GM23248 (cell line): ENCODE data around the gene SHANK2. TPM values are rescaled to one million over a fixed set of nuclear protein-coding genes. Genes with fewer than 3 reads are reported as not detected.

Source experiments
- DNase-seq: peaks from one replicate; pipeline ENCODE4 v3.0.0-alpha.2; 2015
- H2AFZ ChIP-seq: fragments of 200-600 bp; sonication (generic); 2 replicates; pipeline ENCODE4 v1.6.1; 2016; ENCODE audit warnings: antibody characterized with exemption
- H3F3A ChIP-seq: fragments of 200-600 bp; sonication (generic); 2 replicates; pipeline ENCODE4 v1.6.1; 2016; ENCODE audit warnings: mild to moderate bottlenecking, antibody characterized with exemption, mixed run types; ENCODE audit not compliant: insufficient read depth
- H3K27ac ChIP-seq: fragments of 200-600 bp; sonication (generic); 2 replicates; pipeline ENCODE4 v1.5.1; 2016; ENCODE audit warnings: mild to moderate bottlenecking
- H3K27me3 ChIP-seq: fragments of 200-600 bp; sonication (generic); replicated peaks from 2 replicates; pipeline ENCODE4 v1.6.1; 2016; ENCODE audit warnings: mild to moderate bottlenecking; ENCODE audit not compliant: insufficient read depth
- H3K36me3 ChIP-seq: fragments of 200-600 bp; sonication (generic); 2 replicates; pipeline ENCODE4 v1.6.1; 2016; ENCODE audit warnings: low read depth, mild to moderate bottlenecking
- H3K4me1 ChIP-seq: fragments of 200-600 bp; sonication (generic); 2 replicates; pipeline ENCODE4 v1.6.1; 2016; ENCODE audit warnings: mild to moderate bottlenecking; ENCODE audit not compliant: insufficient read depth
- H3K4me2 ChIP-seq: fragments of 200-600 bp; sonication (generic); one replicate; pipeline ENCODE4 v1.6.1; 2016; ENCODE audit warnings: mild to moderate bottlenecking; ENCODE audit not compliant: unreplicated experiment
- H3K4me3 ChIP-seq: fragments of 200-600 bp; sonication (generic); 2 replicates; pipeline ENCODE4 v1.5.1; 2016; ENCODE audit warnings: mild to moderate bottlenecking
- H3K79me2 ChIP-seq: fragments of 200-600 bp; sonication (generic); 2 replicates; pipeline ENCODE4 v1.6.1; 2016; ENCODE audit warnings: mild to moderate bottlenecking; ENCODE audit not compliant: insufficient read depth
- H3K9ac ChIP-seq: fragments of 200-600 bp; sonication (generic); 2 replicates; pipeline ENCODE4 v1.6.1; 2016; ENCODE audit warnings: mild to moderate bottlenecking
- H3K9me2 ChIP-seq: fragments of 200-600 bp; sonication (generic); 2 replicates; pipeline ENCODE4 v1.6.1; 2016; ENCODE audit warnings: mixed run types, mild to moderate bottlenecking, moderate library complexity; ENCODE audit not compliant: insufficient read depth
- H3K9me3 ChIP-seq: fragments of 200-600 bp; sonication (generic); one replicate; pipeline ENCODE4 v1.6.1; 2017; ENCODE audit warnings: low read depth
- H4K20me1 ChIP-seq: fragments of 200-600 bp; sonication (generic); 2 replicates; pipeline ENCODE4 v1.6.0; 2016; ENCODE audit not compliant: insufficient read depth
- EZH2 ChIP-seq: fragments of 200-600 bp; sonication (generic); IDR thresholded peaks from 2 replicates; pipeline ENCODE4 v1.6.1; 2018; ENCODE audit warnings: antibody characterized with exemption, mild to moderate bottlenecking; ENCODE audit not compliant: insufficient read depth, poor library complexity, severe bottlenecking
- EZH2phosphoT487 ChIP-seq: fragments of 200-600 bp; sonication (generic); IDR thresholded peaks from 2 replicates; pipeline ENCODE4 v1.6.1; 2018; ENCODE audit warnings: antibody characterized with exemption, moderate library complexity, mild to moderate bottlenecking, low read depth; ENCODE audit not compliant: insufficient read depth
- WGBS, 2 experiments: methylation state at CpG; one replicate each; pipeline ENCODE4 v1.1.6; 2015 to 2017; ENCODE audit warnings: low lambda C conversion rate in 2 of 2, low coverage in 1 of 2; ENCODE audit errors: missing lambda C conversion rate in 2 of 2; 5-methylcytosine and 5-hydroxymethylcytosine counted together
- in situ Hi-C: fragments of 300-500 bp; cut with MboI; formaldehyde crosslinking; loops from 2 replicates; pipeline ENCODE4 v1.15.0; 2020
- polyA plus RNA-seq: library from polyadenylated mRNA; unstranded; fragments of >200 nt; fragmentation: Nextera tagmentation; extraction: Ambion mirVana; gene quantifications from 2 replicates; pipeline ENCODE4 v1.2.1, GENCODE V29; 2016
- total RNA-seq: library from RNA; depleted of rRNA; stranded (reverse); fragments of >200 nt; shearing (Covaris generic); gene quantifications from 2 replicates; pipeline ENCODE4 v1.2.3, GENCODE V29; 2014

The SHANK2 gene
- total and polyA plus RNA-seq, 2 experiments from 2014 or later: 0.22 to 0.30 TPM

DNA sequence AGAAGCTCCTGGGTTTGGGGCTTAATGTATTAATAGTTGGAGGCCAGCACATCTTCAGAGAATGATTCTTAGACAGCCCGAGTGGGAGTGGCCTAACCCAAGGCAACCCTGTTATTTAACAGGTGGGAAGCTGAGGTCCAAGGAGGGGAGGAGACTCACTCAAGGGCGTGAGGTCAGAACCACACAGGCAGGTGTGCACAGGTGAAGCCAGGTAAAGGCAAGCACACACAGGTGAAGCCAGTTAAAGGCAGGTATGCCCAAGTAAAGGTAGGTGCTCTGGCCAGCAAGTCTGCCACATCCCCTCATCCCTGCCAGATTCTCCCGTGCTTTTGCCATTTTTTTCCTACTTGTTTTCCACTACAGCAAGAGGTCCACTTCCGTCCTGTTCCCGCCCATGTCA, 2.9 kb upstream of the SHANK2 start:
- no peak overlapping the region for H3K9ac ChIP-seq
- no peak overlapping the region for H2AFZ ChIP-seq
- no peak for DNase-seq
- H3K27ac ChIP-seq: no peak overlapping the region
- H3K27me3 ChIP-seq: peaks cover 18% of the 10 kb centered on the region
- no peak overlapping the region for H3K4me2 ChIP-seq
- TF ChIP-seq EZH2 (no peak), EZH2phosphoT487 (no peak)
- H3K4me1 ChIP-seq: no peaks in the 10 kb centered on the region; the same call in 1 of the 2 replicates
- H3K9me3 ChIP-seq: no peaks in the 10 kb centered on the region
- no peak overlapping the region for H3K4me3 ChIP-seq
- in situ Hi-C loops: no loop called here
- no peaks in the 10 kb centered on the region for H3K79me2 ChIP-seq
- H3F3A ChIP-seq: no peaks in the 10 kb centered on the region
- no peaks in the 10 kb centered on the region for H3K9me2 ChIP-seq
- 45 to 52% methylated on average over 5 of the region's 5 CpGs for WGBS, 2 experiments
- no peaks in the 10 kb centered on the region for H3K36me3 ChIP-seq
- no peaks in the 10 kb centered on the region for H4K20me1 ChIP-seq

DNA sequence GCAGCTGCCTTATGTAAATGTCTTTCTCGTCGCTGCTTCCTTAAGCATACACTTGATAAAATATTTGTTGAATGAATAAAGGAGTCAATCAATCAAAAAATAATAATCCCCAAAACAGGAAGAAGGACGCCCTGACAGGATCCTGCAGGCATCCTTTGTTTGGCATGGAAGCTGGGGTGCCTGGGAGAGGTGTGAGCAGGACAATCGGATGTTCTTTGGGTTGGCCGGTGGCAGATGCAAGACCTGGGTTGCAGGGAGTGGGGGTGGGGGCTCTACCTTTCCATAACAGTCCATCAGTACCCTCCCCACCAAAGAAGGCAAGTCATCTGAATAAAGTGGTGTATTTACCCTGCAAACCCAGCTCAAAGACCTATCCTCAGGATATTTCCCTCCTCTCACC, 1.4 kb upstream of the SHANK2 start:
- Histone ChIP-seq H3K4me1 (no peaks in the 10 kb centered on the region; the same call in 1 of the 2 replicates), H3K79me2 (no peaks in the 10 kb centered on the region), H3K9me3 (no peaks in the 10 kb centered on the region), H2AFZ (no peak overlapping the region), H3F3A (no peaks in the 10 kb centered on the region), H4K20me1 (no peaks in the 10 kb centered on the region), H3K9ac (no peak overlapping the region), H3K4me3 (no peak overlapping the region), H3K9me2 (no peaks in the 10 kb centered on the region), H3K4me2 (no peak overlapping the region), H3K27ac (no peak overlapping the region), H3K27me3 (peaks cover 26% of the 10 kb centered on the region), H3K36me3 (no peaks in the 10 kb centered on the region)
- TF ChIP-seq EZH2phosphoT487 (no peak), EZH2 (no peak)
- no peak for DNase-seq
- in situ Hi-C loops: no loop called here
- WGBS, 2 experiments: 91 to 92% methylated on average over 5 of the region's 5 CpGs

DNA sequence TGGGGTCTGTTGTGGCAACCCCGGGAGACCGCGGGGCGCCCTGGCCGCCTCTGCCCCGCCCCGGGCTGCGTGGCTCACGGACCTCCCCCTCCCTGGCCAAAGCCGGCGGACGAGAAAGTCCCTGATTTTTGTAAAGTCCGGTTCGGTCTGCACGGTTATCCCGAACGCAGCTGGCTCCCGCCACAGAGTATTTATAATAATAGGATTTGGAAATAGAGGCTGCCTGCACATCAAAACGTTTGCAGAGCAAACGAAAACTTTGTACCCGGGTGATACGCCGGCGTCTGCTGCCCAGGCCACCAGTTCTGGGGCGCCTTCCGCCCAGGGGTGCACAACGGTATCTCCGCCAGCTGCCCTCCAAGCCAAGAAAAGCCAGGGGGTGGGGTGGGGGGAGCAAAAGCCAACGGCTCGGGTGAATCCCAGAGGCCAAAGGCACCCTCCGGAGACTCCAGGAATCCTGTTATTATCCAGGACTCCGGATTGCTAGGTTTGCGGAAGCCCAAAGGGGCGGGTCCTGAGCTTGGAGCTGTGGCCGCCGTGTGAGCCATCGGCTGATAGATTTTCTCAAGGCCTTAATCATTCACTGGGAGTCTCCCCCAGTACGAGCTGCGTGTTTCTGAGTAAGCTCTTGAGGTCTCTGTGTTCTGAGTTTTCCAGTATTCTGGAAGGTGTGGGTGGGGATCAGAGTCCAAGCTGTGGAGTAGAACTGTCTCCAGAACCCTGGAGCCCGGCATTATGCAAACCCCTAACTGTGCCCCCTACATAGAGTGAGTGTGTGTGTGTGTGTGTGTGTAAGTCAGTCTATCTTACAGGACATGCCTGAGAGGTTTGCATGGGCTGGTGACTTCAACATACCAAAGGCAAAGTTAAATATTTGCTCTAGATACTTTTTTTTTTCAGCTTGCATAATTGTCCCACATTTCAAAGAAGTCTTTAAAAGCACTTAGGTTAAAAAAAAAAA, 673 bp upstream of the SHANK2 start:
- no peaks in the 10 kb centered on the region for H3K9me3 ChIP-seq
- H3K27ac ChIP-seq: no peak overlapping the region
- in situ Hi-C loops: no loop called here
- peaks cover 31% of the 10 kb centered on the region for H3K27me3 ChIP-seq
- 20 to 21% methylated on average over 35 to 40 of the region's 40 CpGs for WGBS, 2 experiments
- H3K4me1 ChIP-seq: no peaks in the 10 kb centered on the region; the same call in 1 of the 2 replicates
- H3K4me3 ChIP-seq: peak overlapping the region; percentile 69
- no peaks in the 10 kb centered on the region for H3K9me2 ChIP-seq
- peak overlapping the region; percentile 46 for H3K9ac ChIP-seq
- peak; percentile 77 for DNase-seq
- TF ChIP-seq EZH2phosphoT487: no peak
- no peak for TF ChIP-seq EZH2
- H2AFZ ChIP-seq: peak overlapping the region; percentile 77
- no peaks in the 10 kb centered on the region for H3K79me2 ChIP-seq
- peak overlapping the region; percentile 67 for H3K4me2 ChIP-seq
- no peaks in the 10 kb centered on the region for H3K36me3 ChIP-seq
- no peaks in the 10 kb centered on the region for H3F3A ChIP-seq
- no peaks in the 10 kb centered on the region for H4K20me1 ChIP-seq

DNA sequence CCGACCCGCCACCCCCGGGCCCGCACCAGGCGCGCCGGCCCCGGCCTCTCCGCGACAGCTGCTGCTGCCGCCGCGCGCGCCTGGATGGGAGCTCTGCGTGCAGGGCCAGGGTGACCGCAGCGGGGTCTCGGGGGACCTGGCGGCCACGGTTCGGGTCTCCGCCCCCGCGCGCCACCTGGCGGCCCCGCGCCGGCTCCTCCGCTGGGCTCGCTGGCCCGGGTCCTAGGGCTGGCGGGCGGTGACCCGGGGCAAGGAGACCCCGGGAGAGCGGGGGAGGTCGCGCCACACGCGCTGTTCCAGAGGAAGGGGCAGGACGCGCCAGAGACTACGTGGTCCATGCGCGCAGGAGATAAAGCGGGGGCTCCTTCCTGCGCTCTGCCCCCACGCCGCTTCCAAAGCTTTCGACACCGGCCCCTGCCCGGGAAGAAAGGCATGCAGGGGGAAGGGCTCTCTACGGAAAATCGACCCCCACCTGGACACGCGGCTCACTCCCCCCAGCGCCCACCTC, 562 bp downstream of the SHANK2 start:
- no peaks in the 10 kb centered on the region; the same call in 1 of the 2 replicates for H3K4me1 ChIP-seq
- H3K9ac ChIP-seq: 0 out of 2 replicates have a peak overlapping the region, but pooled peaks have one; percentile 33
- TF ChIP-seq EZH2phosphoT487 (0 out of 2 replicates have a peak, but pooled peaks have one; percentile 56), EZH2 (no peak)
- peak overlapping the region; percentile 22; the same call in 1 of the 2 replicates for H2AFZ ChIP-seq
- no peaks in the 10 kb centered on the region for H3K9me2 ChIP-seq
- H3K79me2 ChIP-seq: no peaks in the 10 kb centered on the region
- no peaks in the 10 kb centered on the region for H3K36me3 ChIP-seq
- no peaks in the 10 kb centered on the region for H3K9me3 ChIP-seq
- H3K4me2 ChIP-seq: peak overlapping the region; percentile 67
- no peak overlapping the region for H3K27ac ChIP-seq
- peaks cover 39% of the 10 kb centered on the region for H3K27me3 ChIP-seq
- WGBS, 2 experiments: 4 to 5% methylated on average over 48 of the region's 59 CpGs
- H4K20me1 ChIP-seq: no peaks in the 10 kb centered on the region
- DNase-seq: peak; percentile 26
- H3F3A ChIP-seq: no peaks in the 10 kb centered on the region
- in situ Hi-C loops: no loop called here
- peak overlapping the region; percentile 69 for H3K4me3 ChIP-seq
